Activated T-cell treated with anti-CD3 and anti-CD28 coated beads for 24 hours (primary cell): ENCODE results near the gene GNA12.

ENCODE experiments used
- DNase-seq: peaks from one replicate; pipeline ENCODE4 v3.0.0-alpha.2; 2020; ENCODE audit warnings: low read depth

The GNA12 gene

GRCh38 chr7:2817456-2817855 is 26.7 kb downstream of the GNA12 start:
- DNase-seq, result no peak

GRCh38 chr7:2815875-2816245 is 28.2 kb downstream of the GNA12 start:
- no peak for DNase-seq

GRCh38 chr7:2814946-2815874 is 28.9 kb downstream of the GNA12 start:
- DNase-seq, result no peak

- no peak for DNase-seq
Observed at GRCh38 chr7:2814186-2814945, 29.7 kb downstream of the GNA12 start.

- no peak for DNase-seq
Observed at GRCh38 chr7:2813350-2814185, 30.5 kb downstream of the GNA12 start.

GRCh38 chr7:2812831-2813230 is 31.3 kb downstream of the GNA12 start:
- DNase-seq, result no peak

- no peak for DNase-seq
Observed at GRCh38 chr7:2812114-2812487, 32.0 kb downstream of the GNA12 start.

GRCh38 chr7:2811476-2812113 is 32.5 kb downstream of the GNA12 start:
- DNase-seq, result no peak

GRCh38 chr7:2810682-2811415 is 33.3 kb downstream of the GNA12 start:
- DNase-seq, result no peak

- no peak for DNase-seq
Observed at GRCh38 chr7:2809903-2810625, 34.0 kb downstream of the GNA12 start.

- no peak for DNase-seq
Observed at GRCh38 chr7:2808891-2809665, 35.0 kb downstream of the GNA12 start.

- DNase-seq, result no peak
Observed at GRCh38 chr7:2807845-2808772, 36.0 kb downstream of the GNA12 start.

- no peak for DNase-seq
Observed at GRCh38 chr7:2807460-2807844, 36.7 kb downstream of the GNA12 start.

- DNase-seq, result no peak
Observed at GRCh38 chr7:2806571-2806970, 37.5 kb downstream of the GNA12 start.

GRCh38 chr7:2805213-2805944 is 38.7 kb downstream of the GNA12 start:
- no peak for DNase-seq

- DNase-seq, result no peak
Observed at GRCh38 chr7:2804227-2804763, 39.8 kb downstream of the GNA12 start.

GRCh38 chr7:2803755-2804154 is 40.4 kb downstream of the GNA12 start:
- DNase-seq, result no peak

GRCh38 chr7:2803342-2803692 is 40.8 kb downstream of the GNA12 start:
- no peak for DNase-seq
